B cell (primary cell): ENCODE results near the gene GEMIN7. TPM values are rescaled to one million over a fixed set of nuclear protein-coding genes. Genes with fewer than 3 reads are reported as not detected.

Experiments
- ATAC-seq: fragments of 200-7000 bp; cut with Tn5 transposase; one replicate; pipeline ENCODE4 v1.10.0; 2021; ENCODE audit warnings: low read depth, mild to moderate bottlenecking, moderate number of reproducible peaks, moderate library complexity
- CTCF ChIA-PET: fragments of 350-600 bp; sonication (Branson Sonifier 250); formaldehyde crosslinking; loops from one replicate; lab custom pipeline; 2021; ENCODE audit warnings: antibody characterized with exemption, inconsistent platforms; lab: Charles Lee
- POLR2A ChIA-PET: fragments of 350-600 bp; sonication (Branson Sonifier 250); formaldehyde crosslinking; loops from one replicate; lab custom pipeline; 2021; ENCODE audit warnings: antibody characterized with exemption; lab: Charles Lee
- DNase-seq: peaks from one replicate; pipeline ENCODE4 v3.0.0; 2013
- H2AFZ ChIP-seq: 2 replicates; pipeline ENCODE4 v1.6.1; 2012; ENCODE audit warnings: mild to moderate bottlenecking, low read depth, low read length; ENCODE audit not compliant: insufficient read depth, poor library complexity, severe bottlenecking
- H3K27ac ChIP-seq, 2 donors: 1 replicate in 1 of 2; 2 replicates in 1 of 2; pipeline ENCODE4 v1.5.1; 2012 to 2013; ENCODE audit warnings: low read length in 2 of 2, mild to moderate bottlenecking in 2 of 2, moderate library complexity in 1 of 2
- H3K27me3 ChIP-seq, 4 experiments: fragments of 200-600 bp in 1 of 4; sonication (generic) in 1 of 4; replicated peaks in 1 of 4; 1 replicate in 2 of 4; 2 replicates in 2 of 4; pipeline versions ENCODE4 v1.6.1 to v1.7.0; 2013 to 2016; ENCODE audit warnings: low read length in 3 of 4, mild to moderate bottlenecking in 2 of 4, mixed read lengths in 1 of 4, moderate library complexity in 1 of 4; ENCODE audit not compliant: insufficient read depth in 4 of 4, control insufficient read depth in 3 of 4; ENCODE audit errors: control extremely low read depth in 1 of 4
- H3K36me3 ChIP-seq, 2 experiments: replicated peaks in 1 of 2; 1 replicate in 1 of 2; 2 replicates in 1 of 2; pipeline versions ENCODE4 v1.6.1 to v1.7.1; 2013; ENCODE audit warnings: low read length in 1 of 2; ENCODE audit not compliant: insufficient read depth in 2 of 2, control insufficient read depth in 1 of 2; ENCODE audit errors: control extremely low read depth in 1 of 2, extremely low read depth in 1 of 2
- H3K4me1 ChIP-seq, 2 donors: fragments of 200-600 bp in 1 of 2; sonication (generic) in 1 of 2; 1 replicate in 1 of 2; 2 replicates in 1 of 2; pipeline versions ENCODE4 v1.5.1 to v1.6.1; 2013 to 2017; ENCODE audit warnings: low read length in 2 of 2; ENCODE audit not compliant: control insufficient read depth in 2 of 2, insufficient read depth in 2 of 2
- H3K4me2 ChIP-seq: replicated peaks from 2 replicates; pipeline ENCODE3; 2012; ENCODE audit warnings: mild to moderate bottlenecking, low read depth, low read length; ENCODE audit not compliant: poor library complexity, severe bottlenecking
- H3K4me3 ChIP-seq, 5 experiments: fragments of 200-600 bp in 1 of 5; sonication (generic) in 1 of 5; 1 replicate in 3 of 5; 2 replicates in 2 of 5; pipeline versions ENCODE4 v1.5.1 to v1.7.0; 2011 to 2016; ENCODE audit warnings: low read length in 4 of 5, mild to moderate bottlenecking in 4 of 5, low read depth in 2 of 5, control low read depth in 1 of 5, moderate library complexity in 1 of 5; ENCODE audit not compliant: insufficient read depth in 1 of 5; ENCODE audit errors: control extremely low read depth in 1 of 5, extremely low read depth in 1 of 5
- H3K79me2 ChIP-seq: fragments of 200-600 bp; sonication (generic); one replicate; pipeline ENCODE4 v1.6.0; 2016; ENCODE audit warnings: low read length; ENCODE audit not compliant: control insufficient read depth, insufficient read depth
- H3K9ac ChIP-seq: fragments of 200-600 bp; sonication (generic); 2 replicates; pipeline ENCODE4 v1.6.1; 2017; ENCODE audit warnings: mild to moderate bottlenecking, low read length, moderate library complexity
- H3K9me3 ChIP-seq, 3 donors: one replicate each; pipeline versions ENCODE4 v1.6.1 to v1.7.1; 2013; ENCODE audit warnings: low read length in 2 of 3; ENCODE audit not compliant: control insufficient read depth in 2 of 3, insufficient read depth in 1 of 3; ENCODE audit errors: control extremely low read depth in 1 of 3
- H4K20me1 ChIP-seq: 2 replicates; pipeline ENCODE4 v1.6.0; 2012; ENCODE audit warnings: mild to moderate bottlenecking, low read length; ENCODE audit not compliant: insufficient read depth, control insufficient read depth, poor library complexity, severe bottlenecking
- H3K27ac Mint-ChIP-seq: one replicate; pipeline ENCODE4 v1.8.0; 2021; ENCODE audit warnings: mixed read lengths
- H3K27me3 Mint-ChIP-seq: one replicate; pipeline ENCODE4 v1.8.0; 2021; ENCODE audit warnings: mixed read lengths
- H3K4me1 Mint-ChIP-seq: one replicate; pipeline ENCODE4 v1.8.0; 2021; ENCODE audit warnings: mixed read lengths
- H3K4me3 Mint-ChIP-seq: one replicate; pipeline ENCODE4 v1.8.0; 2021; ENCODE audit warnings: mixed read lengths
- H3K9me3 Mint-ChIP-seq: one replicate; pipeline ENCODE4 v1.8.0; 2022; ENCODE audit warnings: mixed read lengths; ENCODE audit not compliant: insufficient read depth
- CTCF ChIP-seq: fragments of 200-600 bp; IDR thresholded peaks from one replicate; pipeline ENCODE4 v1.8.0; 2022; ENCODE audit warnings: antibody characterized with exemption, mild to moderate bottlenecking
- EZH2 ChIP-seq: IDR thresholded peaks from 2 replicates; pipeline ENCODE4 v1.6.1; 2012; ENCODE audit warnings: borderline replicate concordance, low read depth, mild to moderate bottlenecking, moderate library complexity, low read length; ENCODE audit not compliant: insufficient read depth, poor library complexity, severe bottlenecking
- WGBS: methylation state at CpG from one replicate; pipeline ENCODE4 v1.1.5; 2013; ENCODE audit warnings: missing lambda C conversion rate; ENCODE audit not compliant: insufficient coverage; 5-methylcytosine and 5-hydroxymethylcytosine counted together
- intact Hi-C: fragments of 100-400 bp; cut with micrococcal nuclease; formaldehyde crosslinking; loops from one replicate; pipeline ENCODE4 v1.10.0; 2022
- polyA plus RNA-seq: library from polyadenylated mRNA; depleted of rRNA; stranded (reverse); fragments of >200 nt; gene quantifications from 2 replicates; pipeline ENCODE4 v1.2.3, GENCODE V29; 2012
- total RNA-seq, 2 donors: library from RNA; stranded (reverse); fragments of 120-200 nt in 1 of 2; gene quantifications; 1 replicate in 1 of 2; 2 replicates in 1 of 2; pipeline versions ENCODE4 v1.2.3 to v1.2.4, GENCODE V29; 2013 to 2022

The GEMIN7 gene
- total and polyA plus RNA-seq, 2 donors (not counting 1 experiment from before 2014, with no cell fraction given): 43.0 to 89.4 TPM

- Histone ChIP-seq H4K20me1 (peaks cover 61% of the 10 kb centered on the region), H2AFZ (no peak overlapping the region), H3K4me2 (no peak overlapping the region), H3K36me3 (no peaks in the 10 kb centered on the region), H3K9ac (no peak overlapping the region), H3K79me2 (peaks cover 89% of the 10 kb centered on the region), H3K27me3 (no peaks in the 10 kb centered on the region), H3K4me1 (peaks cover 9 to 11% of the 10 kb centered on the region in 2 donors), H3K4me3 (no peak overlapping the region), H3K27ac (no peak overlapping the region), H3K9me3 (no peaks in the 10 kb centered on the region)
- WGBS: 100% methylated on average over 4 of the region's 5 CpGs
- ATAC-seq (no peak), DNase-seq (no peak)
- no peak overlapping the region for H3K27ac Mint-ChIP-seq
- no peak overlapping the region for H3K4me3 Mint-ChIP-seq
- TF ChIP-seq CTCF (no peak), EZH2 (no peak)
- ChIA-PET POLR2A (interaction anchor here (0.7 kb wide), 1 partner anchor 231 kb away, joined by 4 read pairs; no protein-coding TSS in a partner anchor), CTCF (interaction anchor here (0.6 kb wide), 1 partner anchor 315 kb away, joined by 7 read pairs; no protein-coding TSS in a partner anchor)
- no peaks in the 10 kb centered on the region for H3K9me3 Mint-ChIP-seq
- intact Hi-C loops: loop anchor here (5.0 kb wide), 1 partner anchor 36 kb away; the partner anchor contains the start of gene PPP1R37
- H3K4me1 Mint-ChIP-seq: peaks cover 33% of the 10 kb centered on the region
- no peaks in the 10 kb centered on the region for H3K27me3 Mint-ChIP-seq
These were observed 49.1 kb downstream of the GEMIN7 start for GRCh38 chr19:45128146-45128545.

- Histone ChIP-seq H4K20me1 (peaks cover 59% of the 10 kb centered on the region), H3K27me3 (no peaks in the 10 kb centered on the region), H3K4me1 (peaks cover 13 to 17% of the 10 kb centered on the region in 2 donors), H3K9me3 (no peaks in the 10 kb centered on the region), H3K79me2 (peaks cover 88% of the 10 kb centered on the region), H3K36me3 (no peaks in the 10 kb centered on the region), H3K9ac (no peak overlapping the region), H3K27ac (no peak overlapping the region), H2AFZ (no peak overlapping the region), H3K4me2 (no peak overlapping the region), H3K4me3 (no peak overlapping the region)
- no peaks in the 10 kb centered on the region for H3K9me3 Mint-ChIP-seq
- TF ChIP-seq EZH2: no peak
- no peak for TF ChIP-seq CTCF
- ChIA-PET CTCF (no interaction called here), POLR2A (no interaction called here)
- WGBS: 90% methylated on average over 4 of the region's 5 CpGs
- ATAC-seq (no peak), DNase-seq (no peak)
- no peak overlapping the region for H3K27ac Mint-ChIP-seq
- no peaks in the 10 kb centered on the region for H3K27me3 Mint-ChIP-seq
- H3K4me1 Mint-ChIP-seq: peaks cover 33% of the 10 kb centered on the region
- no peak overlapping the region for H3K4me3 Mint-ChIP-seq
- intact Hi-C loops: loop anchor here (5.0 kb wide), 1 partner anchor 37 kb away; the partner anchor contains the start of gene PPP1R37
These were observed 49.7 kb downstream of the GEMIN7 start for GRCh38 chr19:45128806-45129205.
